ENCODE results near the gene SPPL3.

The SPPL3 gene

DNA sequence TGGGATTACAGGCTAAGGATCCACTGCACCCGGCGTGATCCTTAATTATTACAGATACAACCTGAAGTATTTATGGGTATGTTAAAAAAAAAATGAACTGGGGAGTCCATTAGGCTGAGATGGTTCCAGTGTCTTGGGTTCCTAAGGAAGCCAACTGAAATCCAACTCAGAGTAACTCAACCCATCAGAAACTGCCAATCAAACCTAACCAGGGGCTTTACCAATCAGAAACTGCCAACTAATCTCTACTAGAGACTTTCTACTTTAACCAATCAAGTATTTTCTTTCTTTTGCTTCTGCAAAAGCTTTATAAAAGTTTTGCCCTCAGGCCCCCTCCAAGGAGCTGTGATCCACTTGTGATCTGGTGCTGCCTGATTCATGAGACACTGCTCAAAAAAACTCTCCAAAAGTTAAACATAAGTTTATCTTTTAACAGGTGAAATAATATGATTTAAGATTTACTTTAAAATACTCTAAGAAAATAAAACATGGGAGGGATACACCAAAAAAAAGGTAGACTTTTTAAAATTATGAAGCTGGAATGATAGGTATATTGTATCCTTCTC, 90.5 kb downstream of the SPPL3 start:
- TF ChIP-seq CEBPB (IDR thresholded peaks at IDR 0.05) (no peak), YY1 (IDR thresholded peaks at IDR 0.05; ENCODE audit: low read depth) (no peak), EGR1 (IDR thresholded peaks at IDR 0.05) (no peak), ZBTB7A (IDR thresholded peaks at IDR 0.05; ENCODE audit: low read depth) (no peak), TAF1 (IDR thresholded peaks at IDR 0.05; ENCODE audit: low read depth) (no peak), RAD21 (IDR thresholded peaks at IDR 0.05; ENCODE audit: low read depth) (no peak), TCF12 (IDR thresholded peaks at IDR 0.05; ENCODE audit: low read depth) (no peak), REST (IDR thresholded peaks at IDR 0.05; ENCODE audit: low read depth) (no peak)
- TF ChIP-seq, protein P1, sequence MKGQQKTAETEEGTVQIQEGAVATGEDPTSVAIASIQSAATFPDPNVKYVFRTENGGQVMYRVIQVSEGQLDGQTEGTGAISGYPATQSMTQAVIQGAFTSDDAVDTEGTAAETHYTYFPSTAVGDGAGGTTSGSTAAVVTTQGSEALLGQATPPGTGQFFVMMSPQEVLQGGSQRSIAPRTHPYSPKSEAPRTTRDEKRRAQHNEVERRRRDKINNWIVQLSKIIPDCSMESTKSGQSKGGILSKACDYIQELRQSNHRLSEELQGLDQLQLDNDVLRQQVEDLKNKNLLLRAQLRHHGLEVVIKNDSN (IDR thresholded peaks at IDR 0.05), result no peak

GRCh38 chr12:120810021-120810420, 94.1 kb downstream of the SPPL3 start:
- no peak for TF ChIP-seq TEAD4 (IDR thresholded peaks at IDR 0.05)

DNA sequence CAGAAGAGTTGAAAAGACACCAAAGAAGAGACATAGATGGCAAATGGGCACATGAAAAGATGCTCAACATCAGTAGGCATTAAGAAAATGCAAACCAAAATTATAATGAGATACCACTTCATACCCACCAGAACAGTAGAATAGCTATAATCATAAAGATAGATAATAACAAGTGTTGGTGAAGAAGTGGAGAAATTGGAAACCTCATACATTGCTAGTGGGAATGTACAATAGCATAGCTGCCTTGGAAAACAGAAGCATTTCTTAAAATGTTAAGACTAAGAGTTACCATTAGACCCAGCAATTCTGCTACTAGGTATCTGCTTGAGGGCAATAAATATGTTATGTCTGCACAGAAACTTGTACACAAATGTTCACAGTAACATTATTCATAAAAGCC, 99.7 kb downstream of the SPPL3 start:
- TF ChIP-seq TEAD4 (IDR thresholded peaks at IDR 0.05) (no peak), ZBTB7A (IDR thresholded peaks at IDR 0.05; ENCODE audit: low read depth) (no peak), EP300 (IDR thresholded peaks at IDR 0.05; ENCODE audit: borderline replicate concordance) (no peak), MAX (IDR thresholded peaks at IDR 0.05) (no peak), EGR1 (IDR thresholded peaks at IDR 0.05) (no peak), NFIC (IDR thresholded peaks at IDR 0.05) (no peak), CREB1 (IDR thresholded peaks at IDR 0.05; ENCODE audit: low read depth) (no peak), TCF12 (IDR thresholded peaks at IDR 0.05; ENCODE audit: low read depth) (no peak), YY1 (IDR thresholded peaks at IDR 0.05; ENCODE audit: low read depth) (no peak), RAD21 (IDR thresholded peaks at IDR 0.05; ENCODE audit: low read depth) (no peak), TAF1 (IDR thresholded peaks at IDR 0.05; ENCODE audit: low read depth) (no peak), REST (IDR thresholded peaks at IDR 0.05; ENCODE audit: low read depth) (no peak), FOXM1 (IDR thresholded peaks at IDR 0.05; ENCODE audit: borderline replicate concordance, low read depth) (no peak), CEBPB (IDR thresholded peaks at IDR 0.05) (no peak)
- TF ChIP-seq, protein P1 (IDR thresholded peaks at IDR 0.05), result no peak

GRCh38 chr12:120801146-120801545, 103.0 kb downstream of the SPPL3 start:
- TF ChIP-seq FOXM1 (IDR thresholded peaks at IDR 0.05; ENCODE audit: borderline replicate concordance, low read depth) (no peak), MAX (IDR thresholded peaks at IDR 0.05) (no peak), TAF1 (IDR thresholded peaks at IDR 0.05; ENCODE audit: low read depth) (no peak), TEAD4 (IDR thresholded peaks at IDR 0.05) (no peak), NFIC (IDR thresholded peaks at IDR 0.05) (no peak), EGR1 (IDR thresholded peaks at IDR 0.05) (no peak), YY1 (IDR thresholded peaks at IDR 0.05; ENCODE audit: low read depth) (no peak), TCF12 (IDR thresholded peaks at IDR 0.05; ENCODE audit: low read depth) (no peak), EP300 (IDR thresholded peaks at IDR 0.05; ENCODE audit: borderline replicate concordance) (no peak), CEBPB (IDR thresholded peaks at IDR 0.05) (no peak), CREB1 (IDR thresholded peaks at IDR 0.05; ENCODE audit: low read depth) (no peak), REST (IDR thresholded peaks at IDR 0.05; ENCODE audit: low read depth) (no peak), RAD21 (IDR thresholded peaks at IDR 0.05; ENCODE audit: low read depth) (no peak), ZBTB7A (IDR thresholded peaks at IDR 0.05; ENCODE audit: low read depth) (no peak)
- TF ChIP-seq, protein P1 (IDR thresholded peaks at IDR 0.05), result no peak
